PC-9 (cell line): Measurements from ENCODE around the gene NUPR1.
"Not testable (repeated sequence)": the region's sequence is repeated elsewhere in the genome, so short reads cannot be mapped to it uniquely, and the experiment has no call there.

ENCODE experiments used
- EZH2 ChIP-seq: fragments of 200-600 bp; sonication (generic); IDR thresholded peaks from 2 replicates; pipeline ENCODE4 v1.8.0; 2017; ENCODE audit warnings: antibody characterized with exemption, low read depth
- TF ChIP-seq, protein P1 (sequence below): fragments of 200-600 bp; sonication (generic); conservative IDR thresholded peaks from 2 replicates; pipeline ENCODE4 v1.6.1; 2017; ENCODE audit warnings: mixed run types, antibody characterized with exemption, mild to moderate bottlenecking, moderate library complexity

DNA sequence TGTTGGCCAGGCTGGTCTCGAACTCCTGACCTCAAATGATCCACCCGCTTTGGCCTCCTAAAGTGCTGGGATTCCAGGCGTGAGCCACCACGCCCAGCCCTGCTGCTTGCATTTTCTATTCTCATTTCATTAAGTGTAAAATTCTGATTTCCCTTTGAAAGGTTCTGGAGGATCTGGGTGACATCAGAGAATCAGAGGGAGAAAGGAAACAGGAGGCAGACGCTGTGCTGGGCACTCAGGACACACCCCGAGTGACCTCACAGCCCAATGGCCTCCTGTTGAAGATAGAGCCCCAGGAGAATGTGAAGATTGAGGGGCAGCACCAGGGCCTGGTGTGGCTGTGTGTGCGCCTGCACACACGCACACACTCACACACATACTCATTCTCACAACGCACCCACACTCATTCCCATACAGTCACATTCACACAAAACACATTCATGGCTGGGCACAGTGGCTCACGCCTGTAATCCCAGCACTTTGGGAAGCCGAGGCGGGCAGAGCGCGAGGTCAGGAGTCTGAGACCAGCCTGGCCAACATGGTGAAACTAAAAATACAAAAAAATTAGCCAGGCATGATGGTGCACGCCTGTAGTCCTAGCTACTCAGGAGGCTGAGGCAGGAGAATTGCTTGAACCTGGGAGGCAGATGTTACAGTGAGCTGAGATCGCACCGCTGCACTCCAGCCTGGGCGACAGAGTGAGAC, 38.1 kb downstream of the NUPR1 start:
- TF ChIP-seq, protein P1, sequence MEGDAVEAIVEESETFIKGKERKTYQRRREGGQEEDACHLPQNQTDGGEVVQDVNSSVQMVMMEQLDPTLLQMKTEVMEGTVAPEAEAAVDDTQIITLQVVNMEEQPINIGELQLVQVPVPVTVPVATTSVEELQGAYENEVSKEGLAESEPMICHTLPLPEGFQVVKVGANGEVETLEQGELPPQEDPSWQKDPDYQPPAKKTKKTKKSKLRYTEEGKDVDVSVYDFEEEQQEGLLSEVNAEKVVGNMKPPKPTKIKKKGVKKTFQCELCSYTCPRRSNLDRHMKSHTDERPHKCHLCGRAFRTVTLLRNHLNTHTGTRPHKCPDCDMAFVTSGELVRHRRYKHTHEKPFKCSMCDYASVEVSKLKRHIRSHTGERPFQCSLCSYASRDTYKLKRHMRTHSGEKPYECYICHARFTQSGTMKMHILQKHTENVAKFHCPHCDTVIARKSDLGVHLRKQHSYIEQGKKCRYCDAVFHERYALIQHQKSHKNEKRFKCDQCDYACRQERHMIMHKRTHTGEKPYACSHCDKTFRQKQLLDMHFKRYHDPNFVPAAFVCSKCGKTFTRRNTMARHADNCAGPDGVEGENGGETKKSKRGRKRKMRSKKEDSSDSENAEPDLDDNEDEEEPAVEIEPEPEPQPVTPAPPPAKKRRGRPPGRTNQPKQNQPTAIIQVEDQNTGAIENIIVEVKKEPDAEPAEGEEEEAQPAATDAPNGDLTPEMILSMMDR: not testable (repeated sequence)
- TF ChIP-seq EZH2: not testable (repeated sequence)
